Right hindlimb (tissue), 1 donor: ENCODE results near the gene C1QTNF9.
"Not testable (repeated sequence)": the region's sequence is repeated elsewhere in the genome, so short reads cannot be mapped to it uniquely, and the experiment has no call there.

Experiments used
- DNase-seq: peaks from one replicate; pipeline ENCODE4 v3.0.0-alpha.2; 2018

Gene C1QTNF9

DNA sequence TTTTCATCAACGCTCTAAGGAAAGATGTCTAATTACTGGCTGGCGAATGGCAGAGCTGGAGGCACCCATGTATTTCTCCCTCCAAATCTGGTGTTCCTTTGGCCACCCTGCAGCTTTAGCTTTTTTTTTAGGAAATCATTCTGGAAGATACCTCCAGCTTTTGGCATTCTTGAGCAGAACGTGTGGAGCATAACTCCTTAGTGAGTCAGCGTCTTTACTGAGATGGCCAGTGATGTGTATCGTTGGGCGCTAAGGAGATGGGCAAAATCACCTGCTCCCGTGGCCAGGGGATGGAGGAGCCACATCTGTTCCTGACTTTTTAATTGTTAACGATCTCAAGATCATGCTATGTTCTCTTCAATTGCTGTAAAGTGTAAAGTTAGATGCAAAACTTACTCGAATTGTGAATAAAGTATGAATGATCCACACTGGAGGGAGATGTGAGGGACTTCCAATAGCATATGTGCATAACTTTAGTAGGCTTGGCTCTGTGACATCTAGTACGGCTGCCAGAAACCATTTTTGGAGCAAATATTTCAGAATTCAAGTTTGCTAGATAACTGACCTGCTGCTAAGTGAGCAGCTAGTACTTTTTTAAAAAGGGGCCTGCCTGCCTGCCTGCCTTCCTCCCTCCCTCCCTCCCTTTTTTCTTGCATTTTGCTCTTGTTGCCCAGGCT is 24.4 kb upstream of the C1QTNF9 start:
- no peak for DNase-seq

DNA sequence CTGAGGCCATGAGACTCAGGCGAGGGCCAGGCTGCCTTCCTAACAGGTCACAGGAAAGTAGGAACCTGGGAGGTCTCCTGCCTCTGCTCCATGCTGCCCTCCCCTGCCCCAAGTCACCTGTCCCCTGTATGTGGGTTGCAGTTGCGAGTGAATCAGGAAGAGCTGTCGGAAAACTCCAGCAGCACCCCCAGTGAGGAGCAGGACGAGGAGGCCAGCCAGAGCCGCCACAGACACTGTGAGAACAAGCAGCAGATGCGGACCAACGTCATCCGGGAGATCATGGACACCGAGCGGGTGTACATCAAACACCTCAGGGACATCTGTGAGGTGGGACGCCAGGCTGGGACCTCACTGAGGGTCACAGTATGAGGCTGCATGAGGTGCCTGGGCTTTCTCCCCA is 22.8 kb upstream of the C1QTNF9 start:
- DNase-seq, result no peak

- DNase-seq, result no peak
Observed at GRCh38 chr13:24287748-24288287, 21.6 kb upstream of the C1QTNF9 start.

DNA sequence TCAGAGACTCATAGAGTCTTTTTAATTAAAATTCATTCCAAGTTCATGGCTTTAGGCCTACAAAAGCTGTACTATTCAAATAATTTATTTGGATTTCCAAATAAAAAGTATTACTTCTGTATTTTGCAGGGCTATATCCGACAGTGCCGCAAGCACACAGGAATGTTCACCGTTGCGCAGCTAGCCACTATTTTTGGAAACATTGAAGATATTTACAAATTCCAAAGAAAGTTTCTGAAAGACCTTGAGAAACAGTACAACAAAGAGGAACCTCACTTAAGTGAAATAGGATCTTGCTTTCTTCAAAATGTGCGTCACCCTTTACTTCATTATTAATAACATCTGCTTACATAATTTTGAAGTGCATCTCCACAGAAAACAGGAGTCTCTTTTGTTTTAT is 20.5 kb upstream of the C1QTNF9 start:
- no peak for DNase-seq

DNA sequence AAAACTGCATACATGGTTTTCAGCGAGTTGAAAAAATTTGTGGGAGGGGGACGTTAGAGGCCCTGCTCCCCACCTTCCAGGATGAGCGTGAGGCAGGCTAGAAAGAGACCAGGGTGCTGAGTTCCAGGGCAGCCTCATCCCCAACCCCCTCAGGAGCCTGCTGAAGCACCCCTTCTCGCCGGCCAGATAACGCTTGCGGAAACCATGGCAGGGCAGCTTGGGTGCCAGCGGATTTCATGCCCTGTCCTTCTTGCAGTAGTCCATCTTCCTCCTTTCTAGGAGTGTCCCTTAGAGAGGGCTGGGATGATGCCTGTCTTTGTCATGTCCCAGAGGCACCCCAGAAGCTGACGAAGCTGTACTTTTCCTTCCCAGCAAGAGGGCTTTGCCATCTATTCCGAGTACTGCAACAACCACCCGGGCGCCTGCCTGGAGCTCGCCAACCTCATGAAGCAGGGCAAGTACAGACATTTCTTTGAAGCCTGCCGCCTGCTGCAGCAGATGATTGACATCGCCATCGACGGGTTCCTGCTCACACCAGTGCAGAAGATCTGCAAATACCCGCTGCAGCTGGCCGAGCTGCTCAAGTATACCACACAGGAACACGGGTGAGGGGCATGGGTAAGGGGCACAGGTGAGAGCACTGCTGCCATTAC is 19.0 kb upstream of the C1QTNF9 start:
- DNase-seq, result no peak

- no peak for DNase-seq
Observed at GRCh38 chr13:24292481-24292880, 16.9 kb upstream of the C1QTNF9 start.

GRCh38 chr13:24293746-24294145 is 15.6 kb upstream of the C1QTNF9 start:
- no peak for DNase-seq

DNA sequence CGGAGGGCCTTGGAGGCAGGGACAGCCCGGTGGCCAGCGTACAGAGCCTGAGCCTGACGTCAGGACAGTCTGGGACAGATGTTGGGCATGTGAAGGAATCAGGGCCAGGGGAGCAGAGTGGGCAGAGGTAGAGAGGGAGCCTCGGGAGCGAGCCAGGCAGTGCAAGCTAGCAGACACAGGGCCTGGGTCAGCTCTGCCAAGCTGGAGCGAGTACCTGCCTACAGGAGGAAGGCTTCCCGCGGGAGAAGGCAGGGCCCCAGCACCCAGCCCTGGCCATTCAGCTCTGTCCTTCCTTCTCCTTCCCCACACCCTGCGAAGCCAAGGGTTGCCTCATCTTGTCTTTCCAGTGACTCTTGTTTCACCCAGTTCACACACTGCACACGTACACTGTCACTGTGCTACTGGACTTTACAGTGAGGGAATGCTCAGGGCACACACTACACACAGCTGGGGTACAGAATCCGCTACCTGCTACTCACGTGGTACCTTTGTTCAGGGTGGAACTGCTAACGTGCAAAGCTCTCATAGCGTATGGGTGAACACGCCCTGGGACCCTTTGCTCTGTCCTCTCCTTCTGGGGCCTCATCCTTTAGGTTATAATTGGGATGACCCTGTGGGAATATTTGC is 9.8 kb upstream of the C1QTNF9 start:
- DNase-seq, result no peak

GRCh38 chr13:24301434-24301833 is 7.9 kb upstream of the C1QTNF9 start:
- DNase-seq, result no peak

DNA sequence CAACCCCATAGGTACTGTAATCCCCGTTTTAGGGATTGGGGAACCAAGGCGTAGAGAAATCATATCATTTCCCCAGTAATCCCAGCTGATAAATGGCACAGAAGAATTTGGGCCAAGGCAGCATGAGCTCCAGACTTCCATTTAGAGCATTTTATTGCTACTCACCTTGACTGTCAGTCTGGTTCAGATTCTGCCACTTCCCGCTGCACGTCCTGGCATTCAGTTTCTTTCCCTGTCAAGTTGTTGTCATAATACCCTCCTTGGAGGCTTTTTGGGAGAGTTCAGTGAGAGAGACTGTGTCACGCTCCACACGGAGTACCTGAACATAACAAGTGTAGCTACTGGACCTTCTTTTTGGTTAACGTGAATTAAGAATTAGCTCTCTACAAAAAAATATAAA is 7.5 kb upstream of the C1QTNF9 start:
- no peak for DNase-seq

DNA sequence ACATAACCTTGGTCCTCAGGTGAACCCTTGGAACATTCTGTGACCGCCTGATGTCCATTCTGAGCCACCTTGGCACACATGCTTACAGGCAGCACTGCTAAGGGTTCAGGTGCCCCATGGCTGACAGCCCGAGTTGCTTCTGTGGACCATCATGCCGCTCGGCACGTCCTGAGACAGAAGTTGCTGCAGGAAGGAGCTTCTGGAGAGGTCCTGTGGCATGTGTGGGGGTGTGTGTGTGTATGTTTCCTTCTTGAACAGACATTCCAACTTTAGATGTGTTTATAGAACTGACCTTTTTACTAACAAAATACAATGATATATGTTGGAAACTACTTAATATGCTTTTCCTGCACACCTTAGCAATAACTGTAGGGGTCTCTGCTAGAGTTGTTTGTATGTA is 4.8 kb upstream of the C1QTNF9 start:
- DNase-seq, result no peak

GRCh38 chr13:24306632-24307031 is 2.7 kb upstream of the C1QTNF9 start:
- DNase-seq, result no peak

GRCh38 chr13:24307211-24308067 is 1.9 kb upstream of the C1QTNF9 start:
- DNase-seq, result no peak

DNA sequence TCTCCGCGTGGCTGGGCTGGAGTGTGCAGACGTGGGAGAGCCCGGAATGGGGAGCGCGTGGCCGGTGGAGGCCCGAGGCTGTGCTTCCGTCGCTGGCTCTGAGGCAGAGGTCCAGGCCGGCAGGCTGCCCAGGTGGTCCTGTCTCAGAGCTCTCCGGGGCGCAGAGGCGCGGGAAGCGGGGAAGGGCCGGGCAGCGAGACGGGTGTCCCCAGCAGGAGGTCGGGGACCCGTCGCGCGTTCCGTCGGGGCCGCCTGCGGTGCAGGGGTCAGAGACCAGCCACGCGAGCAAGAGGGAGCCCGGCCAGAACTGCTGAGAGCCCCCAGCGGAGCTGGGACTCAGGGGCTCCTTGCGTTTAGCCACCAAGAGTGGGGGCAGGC is 1.3 kb upstream of the C1QTNF9 start:
- no peak for DNase-seq

DNA sequence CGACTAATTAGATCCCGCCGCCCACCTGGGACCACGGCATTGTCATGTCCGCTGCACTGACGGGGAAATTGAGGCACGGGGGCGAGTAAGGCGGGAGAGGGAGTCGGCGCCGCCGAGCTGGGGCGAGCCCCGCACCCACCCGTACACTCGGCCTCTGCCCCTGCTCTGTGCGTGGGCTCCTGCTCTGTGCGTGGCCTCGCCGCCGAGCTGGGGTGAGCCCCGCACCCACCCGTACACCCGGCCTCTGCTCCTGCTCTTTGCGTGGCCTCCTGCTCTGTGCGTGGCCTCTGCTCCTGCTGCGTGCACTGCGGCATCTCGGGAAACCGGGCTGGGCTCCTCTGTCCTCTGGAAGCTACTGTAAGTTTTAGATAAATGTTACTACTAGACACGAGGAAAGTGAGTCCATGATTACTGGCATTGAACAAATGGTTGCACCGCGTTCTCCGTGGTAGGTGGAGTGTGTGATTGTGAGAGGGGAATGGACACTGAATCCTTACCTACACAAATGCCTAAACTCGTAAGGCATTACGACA is 826 bp upstream of the C1QTNF9 start:
- no peak for DNase-seq

GRCh38 chr13:24313439-24313838 is 4.1 kb downstream of the C1QTNF9 start:
- DNase-seq, result no peak

DNA sequence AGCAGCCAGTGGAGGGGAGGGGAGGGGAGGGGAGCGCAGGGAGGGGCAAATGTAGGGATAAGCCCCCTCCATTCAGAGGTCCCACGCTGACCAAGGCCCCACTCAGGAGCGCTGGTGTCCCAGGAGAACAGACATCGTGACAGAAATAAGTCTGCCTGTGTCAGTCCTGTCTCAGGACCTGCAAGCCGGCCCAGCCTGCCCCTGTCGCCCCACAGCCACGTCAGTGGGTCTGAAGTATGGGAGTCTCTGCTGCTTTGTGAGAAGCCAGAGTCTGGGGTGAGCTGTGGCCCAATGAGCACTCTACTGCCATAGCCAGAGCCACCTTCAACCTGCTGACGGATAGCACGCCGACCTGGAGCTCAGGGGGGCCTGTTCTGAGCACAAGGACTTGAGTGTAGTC is 8.5 kb downstream of the C1QTNF9 start:
- DNase-seq, result not testable (repeated sequence)

DNA sequence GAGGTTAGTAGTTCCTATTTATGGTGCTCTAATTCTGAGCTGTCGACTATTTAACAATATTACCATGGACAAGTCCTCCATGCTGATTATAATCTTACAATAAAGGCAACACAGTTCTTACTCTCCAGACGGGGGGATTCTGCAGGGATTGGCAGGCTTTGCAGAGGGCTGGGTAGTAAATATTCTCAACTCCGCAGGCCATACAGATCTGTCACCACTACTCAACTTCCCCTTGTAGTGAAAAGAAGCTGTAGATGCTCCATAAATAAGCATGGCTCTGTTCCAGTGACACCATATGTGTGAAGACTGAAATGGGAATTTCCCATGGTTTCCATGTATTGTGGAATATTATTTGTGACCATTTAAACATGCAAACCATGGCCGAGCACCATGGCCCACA is 9.5 kb downstream of the C1QTNF9 start:
- DNase-seq, result not testable (repeated sequence)

- not testable (repeated sequence) for DNase-seq
Observed at GRCh38 chr13:24319641-24320040, 10.3 kb downstream of the C1QTNF9 start.

- not testable (repeated sequence) for DNase-seq
Observed at GRCh38 chr13:24321416-24321815, 12.0 kb downstream of the C1QTNF9 start.

GRCh38 chr13:24322470-24322869 is 13.1 kb downstream of the C1QTNF9 start:
- DNase-seq, result not testable (repeated sequence)

DNA sequence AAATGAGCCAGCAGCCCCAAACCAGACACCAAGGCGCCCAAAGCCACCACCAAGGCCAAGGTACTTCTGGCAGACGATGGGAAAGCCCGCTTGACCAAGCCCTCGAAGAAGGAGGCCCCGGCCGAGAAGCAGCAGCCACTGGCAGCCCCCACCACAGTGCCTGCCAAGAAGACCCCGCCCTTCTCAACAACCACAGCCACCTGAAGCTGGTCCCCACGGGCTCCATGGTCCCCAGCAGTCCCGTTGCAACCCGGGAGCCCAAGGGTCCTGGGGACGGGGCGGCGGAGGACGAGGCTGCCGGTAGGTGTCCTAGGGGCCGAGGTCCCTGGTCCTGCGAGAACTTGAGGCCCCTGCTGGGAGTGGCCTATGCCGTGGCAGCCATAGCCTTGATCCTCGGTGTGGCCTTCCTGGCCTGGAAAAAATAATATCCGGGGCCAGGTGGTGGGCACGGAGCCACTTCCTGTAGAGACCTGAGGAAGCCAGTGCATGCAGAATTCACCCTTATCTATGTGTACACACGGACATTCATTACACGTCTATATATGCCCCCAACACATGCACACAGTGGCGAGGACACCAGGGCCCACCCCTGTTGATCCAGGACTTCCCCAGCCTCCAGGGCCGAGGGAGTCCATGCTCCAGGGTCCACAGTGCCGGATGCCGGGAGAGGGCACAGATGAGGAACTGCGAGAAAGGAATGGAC is 13.8 kb downstream of the C1QTNF9 start:
- no peak for DNase-seq
